Endothelial cell of umbilical vein (primary cell): ENCODE measurements around the gene BTG1. TPM values are rescaled to one million over a fixed set of nuclear protein-coding genes. Genes with fewer than 3 reads are reported as not detected.

Experiments
- BruUV-seq: library from RNA; stranded (reverse); fragments of 400-500 nt; replicated peaks from 2 replicates; lab custom pipeline; 2021; lab: Mats Ljungman, UMichigan
- CTCF ChIA-PET: fragments of 300-600, 350-600 bp; sonication (Branson Sonifier 250); formaldehyde crosslinking; loops from one replicate; lab custom pipeline; 2021; ENCODE audit warnings: antibody characterized with exemption, inconsistent platforms; lab: Charles Lee
- POLR2A ChIA-PET: fragments of 300-600, 350-600 bp; sonication (Branson Sonifier 250); formaldehyde crosslinking; loops from one replicate; lab custom pipeline; 2021; ENCODE audit warnings: antibody characterized with exemption, inconsistent platforms; lab: Charles Lee
- DNase-seq: peaks from one replicate; pipeline ENCODE4 v3.0.0-alpha.2; 2011; ENCODE audit warnings: low read depth, low spot score
- FAIRE-seq: peaks from 2 replicates; lab custom pipeline; 2011; peaks lifted over from hg19 to GRCh38; lab: Jason Lieb, UNC
- H2AFZ ChIP-seq: 2 replicates; pipeline ENCODE4 v1.6.0; 2012; ENCODE audit warnings: low read depth, low read length, control low read depth, inconsistent platforms
- H3K27ac ChIP-seq: 2 replicates; pipeline ENCODE4 v1.5.1; 2011; ENCODE audit warnings: low read depth, mild to moderate bottlenecking, control low read depth, low read length, moderate library complexity; ENCODE audit not compliant: insufficient read depth
- H3K27me3 ChIP-seq, 2 experiments: 2 replicates each; pipeline versions ENCODE4 v1.6.0 to v1.6.1; 2011; ENCODE audit warnings: low read length in 2 of 2, mixed read lengths in 1 of 2; ENCODE audit not compliant: control insufficient read depth in 2 of 2, insufficient read depth in 2 of 2
- H3K36me3 ChIP-seq, 2 experiments: 2 replicates in 1 of 2; 3 replicates in 1 of 2; pipeline ENCODE4 v1.5.1; 2011; ENCODE audit warnings: low read length in 2 of 2, mild to moderate bottlenecking in 1 of 2, moderate library complexity in 1 of 2; ENCODE audit not compliant: control insufficient read depth in 2 of 2, insufficient read depth in 2 of 2; ENCODE audit errors: extremely low read depth in 1 of 2
- H3K4me1 ChIP-seq: 3 replicates; pipeline ENCODE4 v1.5.1; 2011; ENCODE audit warnings: mild to moderate bottlenecking, low read length; ENCODE audit not compliant: control insufficient read depth, insufficient read depth; ENCODE audit errors: extremely low read depth
- H3K4me2 ChIP-seq: 2 replicates; pipeline ENCODE4 v1.6.1; 2011; ENCODE audit warnings: low read length, control low read depth, mixed read lengths; ENCODE audit not compliant: insufficient read depth
- H3K4me3 ChIP-seq, 3 experiments: fragments of 200-600 bp in 1 of 3; sonication (generic), shearing (Covaris generic) in 1 of 3; replicated peaks in 1 of 3; 2 replicates each; pipeline ENCODE4 v1.5.1; 2011 to 2016; ENCODE audit warnings: control low read depth in 3 of 3, low read length in 3 of 3, mild to moderate bottlenecking in 2 of 3, inconsistent platforms in 1 of 3, low read depth in 1 of 3, moderate library complexity in 1 of 3; ENCODE audit not compliant: insufficient read depth in 1 of 3
- H3K79me2 ChIP-seq: 2 replicates; pipeline ENCODE4 v1.6.0; 2012; ENCODE audit warnings: low read length, inconsistent platforms; ENCODE audit not compliant: control insufficient read depth, insufficient read depth
- H3K9ac ChIP-seq: replicated peaks from 2 replicates; pipeline ENCODE3; 2011; ENCODE audit warnings: low read length, control low read depth; ENCODE audit not compliant: insufficient read depth; ENCODE audit errors: extremely low read depth
- H3K9me1 ChIP-seq: replicated peaks from 3 replicates; pipeline ENCODE4 v1.6.0; 2011; ENCODE audit warnings: mild to moderate bottlenecking, low read length; ENCODE audit not compliant: control insufficient read depth, insufficient read depth; ENCODE audit errors: extremely low read depth
- H3K9me3 ChIP-seq: replicated peaks from 2 replicates; pipeline ENCODE4 v1.5.1; 2012; ENCODE audit warnings: low read length, inconsistent platforms; ENCODE audit not compliant: control insufficient read depth, insufficient read depth
- H4K20me1 ChIP-seq: replicated peaks from 2 replicates; pipeline ENCODE3; 2011; ENCODE audit warnings: mild to moderate bottlenecking, low read length; ENCODE audit not compliant: control insufficient read depth, insufficient read depth; ENCODE audit errors: extremely low read depth
- CTCF ChIP-seq, 2 donors: IDR thresholded peaks; 1 replicate in 1 of 2; 2 replicates in 1 of 2; pipeline ENCODE4 v1.5.1; 2011; ENCODE audit warnings: low read length in 2 of 2, mild to moderate bottlenecking in 2 of 2, moderate library complexity in 2 of 2, control low read depth in 1 of 2, inconsistent platforms in 1 of 2, low read depth in 1 of 2; ENCODE audit not compliant: insufficient read depth in 1 of 2; ENCODE audit errors: extremely low read depth in 1 of 2
- EZH2 ChIP-seq: IDR thresholded peaks from 2 replicates; pipeline ENCODE4 v1.6.1; 2012; ENCODE audit warnings: borderline replicate concordance, low read depth, mild to moderate bottlenecking, moderate library complexity, low read length, inconsistent platforms; ENCODE audit not compliant: severe bottlenecking
- FOS ChIP-seq: IDR thresholded peaks from 2 replicates; pipeline ENCODE4 v1.6.1; 2011; ENCODE audit warnings: mild to moderate bottlenecking, low read length, moderate library complexity, borderline replicate concordance; ENCODE audit not compliant: insufficient read depth
- GATA2 ChIP-seq: IDR thresholded peaks from 2 replicates; pipeline ENCODE4 v1.7.0; 2011; ENCODE audit warnings: low read depth, mild to moderate bottlenecking, moderate library complexity, mixed read lengths, low read length; ENCODE audit not compliant: insufficient read length, insufficient read depth
- JUN ChIP-seq: IDR thresholded peaks from 2 replicates; pipeline ENCODE4 v1.6.1; 2011; ENCODE audit warnings: borderline replicate concordance, low read depth; ENCODE audit not compliant: insufficient read length, insufficient read depth
- MAX ChIP-seq: IDR thresholded peaks from 2 replicates; pipeline ENCODE4 v1.6.1; 2011; ENCODE audit not compliant: insufficient read depth, insufficient read length
- MYC ChIP-seq: IDR thresholded peaks from one replicate; pipeline ENCODE4 v1.6.1; 2011; ENCODE audit warnings: mild to moderate bottlenecking, low read depth, low read length
- POLR2A ChIP-seq: IDR thresholded peaks from 2 replicates; pipeline ENCODE4 v1.6.1; 2012; ENCODE audit warnings: low read depth, mild to moderate bottlenecking, control low read depth, low read length
- POLR2AphosphoS5 ChIP-seq: IDR thresholded peaks from 2 replicates; pipeline ENCODE4 v1.6.1; 2012; ENCODE audit warnings: low read depth, mild to moderate bottlenecking, control low read depth, low read length, moderate library complexity; ENCODE audit not compliant: insufficient read depth
- dilution Hi-C: fragments of 300-500 bp; cut with MboI; formaldehyde crosslinking; loops from one replicate; pipeline ENCODE4 v1.15.0; 2019; ENCODE audit warnings: low sequenced_read_pairs; ENCODE audit not compliant: extremely low pct_ligation_motif_present
- intact Hi-C: fragments of 100-400 bp; cut with micrococcal nuclease; formaldehyde crosslinking; loops from one replicate; pipeline ENCODE4 v1.10.0; 2022
- polyA plus RNA-seq, 4 experiments: library from polyadenylated mRNA; depleted of rRNA in 3 of 4; stranded (reverse) in 3 of 4; unstranded in 1 of 4; fragments of >200 nt; gene quantifications; 2 replicates each; pipeline versions ENCODE4 v1.2.1 to v1.2.3, GENCODE V29; 2011 to 2012; ENCODE audit warnings: missing spikeins in 1 of 4
- total RNA-seq: library from RNA; stranded (reverse); gene quantifications from 2 replicates; pipeline ENCODE4 v1.2.3, GENCODE V29; 2021

BTG1 gene
- total and polyA plus RNA-seq, 2 donors (not counting 3 experiments of a cell fraction or from before 2014, with no cell fraction given), result 42.8 to 104 TPM

- BruUV-seq, result no TSS peak
- no peak overlapping the region for H2AFZ ChIP-seq
- no peaks in the 10 kb centered on the region for H3K36me3 ChIP-seq
- FAIRE-seq (no peak), DNase-seq (no peak)
- H3K9me3 ChIP-seq, result no peaks in the 10 kb centered on the region
- no peaks in the 10 kb centered on the region for H4K20me1 ChIP-seq
- TF ChIP-seq POLR2A (no peak), JUN (no peak), MYC (no peak), POLR2AphosphoS5 (no peak), GATA2 (no peak), CTCF (IDR thresholded peaks at IDR 0.05; ENCODE audit: extremely low read depth in 1 of 2, insufficient read depth in 1 of 2, low read depth in 1 of 2, low read length in 2 of 2) (no peak), FOS (no peak), MAX (no peak), EZH2 (no peak)
- H3K9me1 ChIP-seq, result no peaks in the 10 kb centered on the region
- H3K4me3 ChIP-seq, result no peak overlapping the region
- no peak overlapping the region for H3K27ac ChIP-seq
- ChIA-PET POLR2A (no interaction called here), CTCF (no interaction called here)
- peaks cover 0 to 5% of the 10 kb centered on the region in 2 experiments for H3K27me3 ChIP-seq
- intact Hi-C loops, result no loop called here
- dilution Hi-C loops, result no loop called here
- H3K9ac ChIP-seq, result no peak overlapping the region
- H3K79me2 ChIP-seq, result no peaks in the 10 kb centered on the region
- H3K4me1 ChIP-seq, result no peaks in the 10 kb centered on the region
- no peak overlapping the region for H3K4me2 ChIP-seq
Observed at GRCh38 chr12:92175961-92176360, 30.3 kb upstream of the BTG1 start.
